AG09309 (cell line): ENCODE data around the gene TBCEL.

Source experiments
- DNase-seq: peaks from one replicate; pipeline ENCODE4 v3.0.0-alpha.2; 2010; ENCODE audit warnings: low read depth
- H3K4me3 ChIP-seq: 2 replicates; pipeline ENCODE4 v1.5.1; 2011; ENCODE audit warnings: mild to moderate bottlenecking, low read depth, low read length, moderate library complexity; ENCODE audit not compliant: control insufficient read depth
- TF ChIP-seq, protein P1 (sequence below): IDR thresholded peaks from 2 replicates; pipeline ENCODE4 v1.5.1; 2011; ENCODE audit warnings: mild to moderate bottlenecking, low read depth, low read length, inconsistent platforms; ENCODE audit not compliant: insufficient read depth, control insufficient read depth; ENCODE audit errors: missing control alignments

TBCEL gene, protein sequence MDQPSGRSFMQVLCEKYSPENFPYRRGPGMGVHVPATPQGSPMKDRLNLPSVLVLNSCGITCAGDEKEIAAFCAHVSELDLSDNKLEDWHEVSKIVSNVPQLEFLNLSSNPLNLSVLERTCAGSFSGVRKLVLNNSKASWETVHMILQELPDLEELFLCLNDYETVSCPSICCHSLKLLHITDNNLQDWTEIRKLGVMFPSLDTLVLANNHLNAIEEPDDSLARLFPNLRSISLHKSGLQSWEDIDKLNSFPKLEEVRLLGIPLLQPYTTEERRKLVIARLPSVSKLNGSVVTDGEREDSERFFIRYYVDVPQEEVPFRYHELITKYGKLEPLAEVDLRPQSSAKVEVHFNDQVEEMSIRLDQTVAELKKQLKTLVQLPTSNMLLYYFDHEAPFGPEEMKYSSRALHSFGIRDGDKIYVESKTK

DNA sequence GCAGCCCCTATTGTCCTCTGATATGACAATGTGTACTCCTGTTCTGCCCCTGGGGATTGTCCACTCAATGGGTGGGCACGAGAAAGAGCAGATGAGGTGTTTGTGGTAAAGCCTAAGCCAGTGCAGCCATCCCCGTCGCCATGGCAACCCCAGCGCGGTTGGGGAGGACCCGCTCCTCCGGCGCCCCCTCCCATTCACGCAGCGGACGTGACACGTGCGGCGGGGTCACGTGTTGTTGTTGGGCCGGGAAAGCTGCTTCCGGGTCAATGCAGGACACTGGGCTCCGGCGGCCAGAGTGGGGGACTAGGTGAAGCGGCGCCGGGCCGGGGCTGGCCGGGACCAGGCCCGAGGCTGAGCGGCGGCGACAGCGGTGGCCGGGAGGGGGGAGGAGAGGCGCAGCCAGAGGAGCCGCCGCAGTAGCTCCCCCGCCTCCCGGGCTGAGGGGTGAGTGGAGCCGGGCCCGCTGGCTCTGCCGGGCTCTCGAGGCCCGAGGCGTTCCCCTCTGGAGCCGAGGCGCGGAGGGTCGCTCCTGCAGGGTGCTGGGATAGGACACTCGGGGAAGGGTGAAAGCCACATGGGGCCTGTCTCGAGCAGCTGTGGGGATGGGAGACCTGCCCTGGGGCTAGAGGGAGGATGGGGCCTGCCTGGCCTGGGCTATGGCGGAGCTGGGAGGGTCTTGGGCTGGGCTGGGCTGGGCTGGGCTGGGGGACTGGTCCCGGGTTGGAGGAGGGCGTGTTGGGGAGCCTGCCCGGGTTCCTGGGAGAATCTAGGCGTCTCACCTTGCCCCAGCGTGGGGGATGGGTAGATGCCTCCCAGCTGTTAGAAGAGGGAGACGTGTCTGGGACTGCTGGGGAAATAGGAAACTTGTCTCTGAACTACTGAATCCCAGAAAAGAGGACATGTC is at the start of gene TBCEL:
Gene TBCEL (plus strand): TSS at position 255 of the 904 bp plus-strand sequence. CDS start 21,589 bp downstream, outside the sequence.
- TF ChIP-seq, protein P1, sequence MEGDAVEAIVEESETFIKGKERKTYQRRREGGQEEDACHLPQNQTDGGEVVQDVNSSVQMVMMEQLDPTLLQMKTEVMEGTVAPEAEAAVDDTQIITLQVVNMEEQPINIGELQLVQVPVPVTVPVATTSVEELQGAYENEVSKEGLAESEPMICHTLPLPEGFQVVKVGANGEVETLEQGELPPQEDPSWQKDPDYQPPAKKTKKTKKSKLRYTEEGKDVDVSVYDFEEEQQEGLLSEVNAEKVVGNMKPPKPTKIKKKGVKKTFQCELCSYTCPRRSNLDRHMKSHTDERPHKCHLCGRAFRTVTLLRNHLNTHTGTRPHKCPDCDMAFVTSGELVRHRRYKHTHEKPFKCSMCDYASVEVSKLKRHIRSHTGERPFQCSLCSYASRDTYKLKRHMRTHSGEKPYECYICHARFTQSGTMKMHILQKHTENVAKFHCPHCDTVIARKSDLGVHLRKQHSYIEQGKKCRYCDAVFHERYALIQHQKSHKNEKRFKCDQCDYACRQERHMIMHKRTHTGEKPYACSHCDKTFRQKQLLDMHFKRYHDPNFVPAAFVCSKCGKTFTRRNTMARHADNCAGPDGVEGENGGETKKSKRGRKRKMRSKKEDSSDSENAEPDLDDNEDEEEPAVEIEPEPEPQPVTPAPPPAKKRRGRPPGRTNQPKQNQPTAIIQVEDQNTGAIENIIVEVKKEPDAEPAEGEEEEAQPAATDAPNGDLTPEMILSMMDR: no peak
- peak within 1 kb of the TSS; percentile 85 for H3K4me3 ChIP-seq
- DNase-seq: peak; percentile 31

DNA sequence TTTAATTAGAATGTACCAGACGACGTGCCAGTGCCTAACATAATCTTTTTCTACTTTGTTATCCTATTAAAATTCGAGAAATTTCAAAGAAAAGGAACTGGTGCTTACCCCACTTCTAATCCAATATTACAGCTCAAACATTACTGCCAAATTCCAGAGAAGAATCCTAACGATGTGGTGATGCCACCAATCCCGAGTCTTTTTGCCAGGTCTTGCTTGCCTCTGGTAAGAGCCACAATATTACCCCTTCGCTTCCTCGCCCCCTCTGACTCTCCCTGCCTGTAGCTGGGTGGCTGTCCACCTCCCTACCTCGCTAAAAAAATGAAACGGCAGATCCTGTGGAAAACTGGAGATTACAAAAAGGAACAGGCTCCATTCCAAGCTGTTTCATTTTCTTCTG is 49.4 kb upstream of the TBCEL start:
- DNase-seq: no peak
- no peak overlapping the region for H3K4me3 ChIP-seq
- TF ChIP-seq, protein P1: no peak

DNA sequence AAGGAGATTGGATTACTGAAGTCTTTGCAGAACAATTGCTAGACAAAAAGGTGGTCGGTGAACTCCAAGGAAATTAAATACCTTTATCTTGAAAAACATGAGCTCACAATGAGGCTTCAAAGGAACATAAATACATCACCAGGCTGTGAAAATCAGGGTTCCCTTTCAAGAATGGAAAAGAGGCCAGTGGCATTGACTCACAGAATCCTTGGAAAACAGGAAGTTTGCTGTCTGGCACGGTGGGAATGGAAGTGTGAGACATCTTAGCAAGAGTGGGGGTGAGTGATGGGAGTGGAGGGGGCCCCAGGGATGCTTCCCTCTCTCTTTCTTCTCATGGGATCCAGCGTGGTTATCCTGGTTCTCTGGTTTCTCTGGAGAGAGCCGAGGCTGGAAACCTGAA is 48.9 kb upstream of the TBCEL start:
- TF ChIP-seq, protein P1: no peak
- H3K4me3 ChIP-seq: no peak overlapping the region
- no peak for DNase-seq

DNA sequence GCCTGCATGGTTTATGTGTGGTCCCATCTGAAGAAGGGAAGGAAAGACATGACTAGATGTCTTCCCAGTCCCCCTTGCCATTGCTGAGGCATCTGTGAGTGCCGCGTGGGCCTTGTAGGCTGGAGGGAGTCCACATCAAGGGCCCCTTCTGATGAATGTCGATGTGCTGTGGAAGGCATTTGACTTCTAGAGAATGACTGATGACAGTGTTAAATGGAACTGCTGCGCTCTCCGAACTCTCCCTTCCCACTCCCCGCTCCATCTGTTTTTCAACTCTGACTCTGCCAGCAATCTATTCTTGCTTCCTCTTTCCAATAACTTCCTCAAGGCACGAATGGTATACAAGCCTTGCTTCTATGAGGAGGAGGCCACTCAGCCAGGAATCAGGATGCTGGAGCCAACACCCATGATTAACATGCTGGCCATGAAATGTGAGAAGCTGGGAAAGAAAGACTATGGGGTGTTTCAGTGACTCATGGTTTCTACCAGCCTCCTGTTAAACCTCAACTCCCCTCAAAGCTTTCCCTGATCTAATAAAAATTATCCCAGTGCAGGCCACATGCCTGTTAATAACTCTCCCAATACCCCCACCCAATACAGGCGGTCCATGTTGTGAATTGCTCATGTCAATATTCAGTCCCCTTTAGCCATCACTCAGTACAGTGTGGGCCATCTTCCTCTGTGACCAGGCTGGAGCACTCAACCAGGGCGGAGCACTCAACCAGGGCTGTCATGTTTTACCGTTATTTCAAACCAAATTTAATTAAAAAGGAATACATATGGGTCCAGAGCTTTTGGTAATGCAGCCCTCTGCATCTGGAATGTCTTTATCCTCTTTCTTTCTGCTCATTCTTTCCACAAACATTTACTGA is 46.4 kb upstream of the TBCEL start:
- TF ChIP-seq, protein P1: no peak
- DNase-seq: no peak
- no peak overlapping the region for H3K4me3 ChIP-seq

DNA sequence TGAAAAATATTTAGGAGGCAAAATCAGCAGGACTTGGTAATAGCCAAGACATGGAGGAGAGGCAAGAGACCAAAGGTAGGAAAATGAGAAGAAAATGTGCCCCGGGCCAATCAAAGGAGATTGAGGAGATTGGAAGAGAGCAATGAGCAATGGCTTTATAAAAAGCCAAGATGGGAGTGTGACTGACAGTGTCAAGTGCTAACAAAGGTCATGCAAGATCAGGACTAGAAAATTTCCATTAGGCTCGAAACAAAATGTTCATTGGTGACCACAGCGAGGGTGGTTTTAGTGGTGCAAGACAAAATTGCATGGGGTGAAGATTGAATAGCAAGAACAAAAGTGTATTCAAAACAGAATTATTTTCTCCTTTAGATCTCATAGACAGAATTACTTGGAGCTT is 45.2 kb upstream of the TBCEL start:
- no peak overlapping the region for H3K4me3 ChIP-seq
- no peak for DNase-seq
- TF ChIP-seq, protein P1: no peak
